GM12878 (cell line): ENCODE results near the gene HIVEP2. TPM values are rescaled to one million over a fixed set of nuclear protein-coding genes. Genes with fewer than 3 reads are reported as not detected.
A peak's percentile ranks its signal among the peaks of the same experiment; 100 is the strongest.

Source experiments
- ATAC-seq: fragments of 200-7000 bp; cut with Tn5 transposase; 3 replicates; pipeline ENCODE4 v1.9.1; 2020; ENCODE audit warnings: mild to moderate bottlenecking, moderate library complexity
- BruUV-seq: library from RNA; stranded (reverse); fragments of 400-500 nt; replicated peaks from 2 replicates; lab custom pipeline; 2021; lab: Mats Ljungman, UMichigan
- CTCF ChIA-PET: fragments of 300-600 bp; sonication (Branson Sonifier 250); formaldehyde crosslinking; extraction: SDS; loops from one replicate; lab custom pipeline; 2021; ENCODE audit warnings: inconsistent platforms; lab: Yijun Ruan, JAX
- POLR2A ChIA-PET: fragments of 350-600 bp; formaldehyde crosslinking; extraction: SDS; loops from one replicate; lab custom pipeline; 2021; ENCODE audit warnings: inconsistent platforms; lab: Charles Lee
- RAD21 ChIA-PET: fragments of 300-600 bp; sonication (Branson Sonifier 250); formaldehyde crosslinking; loops from one replicate; lab custom pipeline; 2023; ENCODE audit warnings: antibody characterized with exemption; ENCODE audit not compliant: unreplicated experiment; lab: Charles Lee
- SMC1A ChIA-PET: fragments of 300-600 bp; sonication (Branson Sonifier 250); formaldehyde crosslinking; loops from one replicate; lab custom pipeline; 2023; ENCODE audit not compliant: unreplicated experiment, uncharacterized antibody; lab: Charles Lee
- DNase-seq: peaks from one replicate; pipeline ENCODE4 v3.0.0-alpha.2; 2011; ENCODE audit warnings: low read depth, low spot score
- FAIRE-seq: peaks from 3 replicates; lab custom pipeline; 2011; peaks lifted over from hg19 to GRCh38; lab: Jason Lieb, UNC
- H2AFZ ChIP-seq: 2 replicates; pipeline ENCODE4 v1.6.0; 2011; ENCODE audit warnings: low read depth, low read length, control low read depth; ENCODE audit not compliant: control insufficient read depth
- H3K27ac ChIP-seq: 2 replicates; pipeline ENCODE4 v1.5.1; 2011; ENCODE audit warnings: control low read depth; ENCODE audit not compliant: control insufficient read depth, insufficient read depth
- H3K27me3 ChIP-seq, 2 experiments: replicated peaks in 1 of 2; 2 replicates each; pipeline versions ENCODE4 v1.6.0 to v1.6.1; 2011; ENCODE audit warnings: low read length in 1 of 2; ENCODE audit not compliant: control insufficient read depth in 2 of 2, insufficient read depth in 2 of 2
- H3K36me3 ChIP-seq, 2 experiments: 2 replicates each; pipeline ENCODE4 v1.5.1; 2011; ENCODE audit warnings: low read length in 1 of 2; ENCODE audit not compliant: control insufficient read depth in 2 of 2, insufficient read depth in 2 of 2
- H3K4me1 ChIP-seq: 2 replicates; pipeline ENCODE4 v1.6.1; 2011; ENCODE audit warnings: mild to moderate bottlenecking, low read length, moderate library complexity, mixed read lengths; ENCODE audit not compliant: control insufficient read depth, insufficient read depth
- H3K4me2 ChIP-seq: 2 replicates; pipeline ENCODE4 v1.6.0; 2011; ENCODE audit warnings: control low read depth; ENCODE audit not compliant: control insufficient read depth, insufficient read depth
- H3K4me3 ChIP-seq: fragments of 200-600 bp; sonication (generic); 2 replicates; pipeline ENCODE4 v1.5.1; 2016
- H3K79me2 ChIP-seq: 2 replicates; pipeline ENCODE4 v1.6.0; 2011; ENCODE audit warnings: low read length; ENCODE audit not compliant: control insufficient read depth, insufficient read depth
- H3K9ac ChIP-seq: 2 replicates; pipeline ENCODE4 v1.8.0; 2011; ENCODE audit warnings: low read length, control low read depth, mixed read lengths; ENCODE audit not compliant: control insufficient read depth, insufficient read depth
- H3K9me3 ChIP-seq: replicated peaks from 3 replicates; pipeline ENCODE4 v1.5.1; 2011; ENCODE audit warnings: mild to moderate bottlenecking, low read length; ENCODE audit not compliant: control insufficient read depth, insufficient read depth
- H4K20me1 ChIP-seq: 2 replicates; pipeline ENCODE4 v1.6.0; 2011; ENCODE audit not compliant: control insufficient read depth, insufficient read depth
- EED ChIP-seq: sonication (generic); IDR thresholded peaks from 2 replicates; pipeline ENCODE4 v1.6.1; 2016; ENCODE audit warnings: antibody characterized with exemption, low read depth
- EP300 ChIP-seq, 2 experiments: fragments of 150-350 bp in 1 of 2; IDR thresholded peaks; 2 replicates each; pipeline ENCODE4 v1.6.1; 2011 to 2012; ENCODE audit warnings: low read depth in 2 of 2, low read length in 2 of 2, borderline replicate concordance in 1 of 2, improper control_type of control experiment in 1 of 2, inconsistent platforms in 1 of 2; ENCODE audit not compliant: control insufficient read depth in 1 of 2
- ETV6 ChIP-seq, 2 experiments: fragments of 450-650 bp in 1 of 2; IDR thresholded peaks in 1 of 2; conservative IDR thresholded peaks in 1 of 2; 2 replicates each; pipeline ENCODE4 v1.6.1; 2014; ENCODE audit warnings: antibody characterized with exemption in 1 of 2, borderline replicate concordance in 1 of 2, low read depth in 1 of 2, mild to moderate bottlenecking in 1 of 2, moderate library complexity in 1 of 2
- FOXK2 ChIP-seq: fragments of 450-650 bp; IDR thresholded peaks from 2 replicates; pipeline ENCODE4 v1.6.1; 2017; ENCODE audit warnings: mild to moderate bottlenecking, moderate library complexity
- IKZF2 ChIP-seq, 2 experiments: fragments of 450-650 bp; IDR thresholded peaks; 2 replicates each; pipeline ENCODE4 v1.6.1; 2017; ENCODE audit warnings: mild to moderate bottlenecking in 2 of 2, moderate library complexity in 2 of 2
- JUNB ChIP-seq: IDR thresholded peaks from 2 replicates; pipeline ENCODE4 v1.6.1; 2016; ENCODE audit warnings: antibody characterized with exemption, mild to moderate bottlenecking
- POLR2AphosphoS2 ChIP-seq: IDR thresholded peaks from 2 replicates; pipeline ENCODE4 v1.6.1; 2011; ENCODE audit warnings: low read depth, mild to moderate bottlenecking, low read length, improper control_type of control experiment, moderate library complexity
- POLR2AphosphoS5 ChIP-seq: IDR thresholded peaks from 2 replicates; pipeline ENCODE4 v1.6.1; 2011; ENCODE audit warnings: mild to moderate bottlenecking, low read length, inconsistent platforms
- RELA ChIP-seq: fragments of 450-650 bp; IDR thresholded peaks from 2 replicates; pipeline ENCODE4 v1.8.0; 2014; ENCODE audit warnings: borderline replicate concordance; ENCODE audit not compliant: partially characterized antibody
- SIX5 ChIP-seq: IDR thresholded peaks from 2 replicates; pipeline ENCODE4 v1.6.1; 2011; ENCODE audit warnings: mild to moderate bottlenecking, low read depth, low read length, moderate library complexity; ENCODE audit not compliant: severe bottlenecking
- TCF3 ChIP-seq: IDR thresholded peaks from 2 replicates; pipeline ENCODE4 v1.6.1; 2012; ENCODE audit warnings: low read depth, mild to moderate bottlenecking, low read length, borderline replicate concordance; ENCODE audit not compliant: insufficient read depth
- TCF7 ChIP-seq: IDR thresholded peaks from 2 replicates; pipeline ENCODE4 v1.6.1; 2014; ENCODE audit warnings: antibody characterized with exemption, borderline replicate concordance
- ZNF384 ChIP-seq: IDR thresholded peaks from 2 replicates; pipeline ENCODE4 v1.6.1; 2012; ENCODE audit warnings: low read depth, mild to moderate bottlenecking, low read length, improper control_type of control experiment, borderline replicate concordance
- WGBS: methylation state at CpG from one replicate; pipeline ENCODE4 v1.1.6; 2016; ENCODE audit warnings: low lambda C conversion rate; ENCODE audit not compliant: insufficient replicate concordance, insufficient coverage; ENCODE audit errors: missing lambda C conversion rate; 5-methylcytosine and 5-hydroxymethylcytosine counted together
- in situ Hi-C: fragments of 300-500 bp; cut with MboI; formaldehyde crosslinking; loops from 9 replicates; pipeline ENCODE4 v1.14.3; 2018; ENCODE audit warnings: mixed read lengths
- intact Hi-C: fragments of 100-400 bp; cut with micrococcal nuclease; formaldehyde crosslinking; loops from one replicate; pipeline ENCODE4 v1.14.2; 2022; ENCODE audit not compliant: unreplicated experiment
- polyA plus RNA-seq, 11 experiments: library from polyadenylated mRNA; depleted of rRNA in 4 of 11; unstranded in 6 of 11; stranded (reverse) in 5 of 11; fragments of >200 nt; fragmentation: Nextera tagmentation in 4 of 11; fragmentation: Illumina TruSeq in 1 of 11; extraction: Ambion mirVana in 4 of 11; extraction: Trizol in 1 of 11; gene quantifications; 1 replicate in 1 of 11; 2 replicates in 10 of 11; pipeline versions ENCODE4 v1.2.1 to v1.2.3, GENCODE V29; 2011 to 2016; ENCODE audit warnings: inconsistent platforms in 2 of 11, missing spikeins in 2 of 11, low read depth in 1 of 11
- total RNA-seq, 4 experiments: library from RNA; depleted of rRNA in 3 of 4; stranded (reverse); fragments of >200 nt in 3 of 4; fragmentation: Illumina TruSeq in 1 of 4; extraction: Trizol in 1 of 4; gene quantifications; 2 replicates each; pipeline versions ENCODE4 v1.2.1 to v1.2.3, GENCODE V29; 2013 to 2021
- TF ChIP-seq, protein P1 (sequence below): fragments of 450-650 bp; IDR thresholded peaks from 2 replicates; pipeline ENCODE4 v1.6.1; 2017; ENCODE audit warnings: mild to moderate bottlenecking, moderate library complexity

HIVEP2 gene
- total and polyA plus RNA-seq, 10 of the 15 experiments (the other 5 are each of a cell fraction or from before 2014, with no cell fraction given): 1.2 to 15.7 (median 10.2) TPM

DNA sequence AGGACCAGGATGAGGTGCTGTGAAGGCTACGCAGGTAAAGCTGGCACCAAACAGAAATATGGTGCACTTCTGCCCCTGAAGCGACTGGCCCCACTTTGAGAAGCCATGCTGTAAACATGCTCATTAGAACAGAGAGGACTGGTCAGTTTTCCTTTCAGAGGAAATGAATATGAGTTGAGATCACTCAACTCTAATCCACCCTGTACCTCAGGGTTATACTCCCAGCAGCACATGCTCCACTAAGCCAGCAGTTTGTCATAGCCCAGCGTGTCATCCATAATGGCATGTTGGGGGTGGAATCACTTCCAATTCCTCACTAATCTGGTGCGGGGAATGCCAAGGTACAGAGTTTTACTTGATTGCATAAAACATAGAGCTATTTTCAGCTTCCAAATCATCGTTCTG lies 98.1 kb downstream of the HIVEP2 start:
- intact Hi-C loops: no loop called here
- TF ChIP-seq JUNB (no peak), ETV6 (conservative IDR thresholded peaks at IDR 0.05 in 1 of 2, IDR thresholded peaks at IDR 0.05 in 1 of 2; ENCODE audit: borderline replicate concordance in 1 of 2, low read depth in 1 of 2) (peak in 1 of 2 experiments; percentile 41; a peak in 1 of 4 replicates), TCF3 (no peak), SIX5 (no peak), RELA (no peak), ZNF384 (no peak), EP300 (IDR thresholded peaks at IDR 0.05; ENCODE audit: borderline replicate concordance in 1 of 2, control insufficient read depth in 1 of 2, low read depth in 2 of 2, low read length in 2 of 2) (peak in 1 of 2 experiments; percentile 28; a peak in 1 of 4 replicates), POLR2AphosphoS5 (0 out of 2 replicates have a peak, but pooled peaks have one; percentile 8), IKZF2 (IDR thresholded peaks at IDR 0.05) (0 out of 4 replicates have a peak, but pooled peaks of 1 of the 2 experiments have one; percentile 35), FOXK2 (no peak), EED (peak; percentile 66), POLR2AphosphoS2 (no peak), TCF7 (no peak)
- TF ChIP-seq, protein P1, sequence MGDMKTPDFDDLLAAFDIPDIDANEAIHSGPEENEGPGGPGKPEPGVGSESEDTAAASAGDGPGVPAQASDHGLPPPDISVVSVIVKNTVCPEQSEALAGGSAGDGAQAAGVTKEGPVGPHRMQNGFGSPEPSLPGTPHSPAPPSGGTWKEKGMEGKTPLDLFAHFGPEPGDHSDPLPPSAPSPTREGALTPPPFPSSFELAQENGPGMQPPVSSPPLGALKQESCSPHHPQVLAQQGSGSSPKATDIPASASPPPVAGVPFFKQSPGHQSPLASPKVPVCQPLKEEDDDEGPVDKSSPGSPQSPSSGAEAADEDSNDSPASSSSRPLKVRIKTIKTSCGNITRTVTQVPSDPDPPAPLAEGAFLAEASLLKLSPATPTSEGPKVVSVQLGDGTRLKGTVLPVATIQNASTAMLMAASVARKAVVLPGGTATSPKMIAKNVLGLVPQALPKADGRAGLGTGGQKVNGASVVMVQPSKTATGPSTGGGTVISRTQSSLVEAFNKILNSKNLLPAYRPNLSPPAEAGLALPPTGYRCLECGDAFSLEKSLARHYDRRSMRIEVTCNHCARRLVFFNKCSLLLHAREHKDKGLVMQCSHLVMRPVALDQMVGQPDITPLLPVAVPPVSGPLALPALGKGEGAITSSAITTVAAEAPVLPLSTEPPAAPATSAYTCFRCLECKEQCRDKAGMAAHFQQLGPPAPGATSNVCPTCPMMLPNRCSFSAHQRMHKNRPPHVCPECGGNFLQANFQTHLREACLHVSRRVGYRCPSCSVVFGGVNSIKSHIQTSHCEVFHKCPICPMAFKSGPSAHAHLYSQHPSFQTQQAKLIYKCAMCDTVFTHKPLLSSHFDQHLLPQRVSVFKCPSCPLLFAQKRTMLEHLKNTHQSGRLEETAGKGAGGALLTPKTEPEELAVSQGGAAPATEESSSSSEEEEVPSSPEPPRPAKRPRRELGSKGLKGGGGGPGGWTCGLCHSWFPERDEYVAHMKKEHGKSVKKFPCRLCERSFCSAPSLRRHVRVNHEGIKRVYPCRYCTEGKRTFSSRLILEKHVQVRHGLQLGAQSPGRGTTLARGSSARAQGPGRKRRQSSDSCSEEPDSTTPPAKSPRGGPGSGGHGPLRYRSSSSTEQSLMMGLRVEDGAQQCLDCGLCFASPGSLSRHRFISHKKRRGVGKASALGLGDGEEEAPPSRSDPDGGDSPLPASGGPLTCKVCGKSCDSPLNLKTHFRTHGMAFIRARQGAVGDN: peak; percentile 65

More for the DNA sequence above, 98.1 kb downstream of the HIVEP2 start:
- Histone ChIP-seq H3K4me1 (peaks cover 84% of the 10 kb centered on the region), H3K79me2 (peaks cover 89% of the 10 kb centered on the region), H4K20me1 (no peaks in the 10 kb centered on the region), H3K36me3 (no peaks in the 10 kb centered on the region; a peak in 1 of 4 replicates), H3K27ac (peak overlapping the region; percentile 98), H3K27me3 (no peaks in the 10 kb centered on the region), H3K9ac (no peak overlapping the region), H3K4me3 (no peak overlapping the region), H2AFZ (no peak overlapping the region), H3K9me3 (no peaks in the 10 kb centered on the region), H3K4me2 (peak overlapping the region; percentile 70)
- ATAC-seq (peak; percentile 27), FAIRE-seq (no peak), DNase-seq (no peak)
- RAD21 ChIA-PET: interaction anchor here (1.0 to 17.8 kb wide), 7 partner anchors 8 to 87 kb away, joined by 3 to 374 read pairs (median 4); no protein-coding TSS in a partner anchor
- WGBS: 43% methylated on average over 5 of the region's 5 CpGs
- no TSS peak for BruUV-seq
- SMC1A ChIA-PET: interaction anchor here (0.8 to 16.2 kb wide), 14 partner anchors 10 to 180 kb away, joined by 3 to 287 read pairs (median 5); no protein-coding TSS in a partner anchor
- CTCF ChIA-PET: interaction anchor here (0.6 to 2.4 kb wide), 3 partner anchors 7 to 39 kb away, joined by 4 to 9 read pairs (median 4); no protein-coding TSS in a partner anchor
- in situ Hi-C loops: loop anchor here (5.0 kb wide), 1 partner anchor 95 kb away; no protein-coding TSS in a partner anchor
- POLR2A ChIA-PET: interaction anchor here (0.7 to 5.8 kb wide), 5 partner anchors 10 to 60 kb away, joined by 3 to 67 read pairs (median 7); no protein-coding TSS in a partner anchor
